GM21390 (cell line): ENCODE results near the gene MAP3K9.
A peak's percentile ranks its signal among the peaks of the same experiment; 100 is the strongest.
"Not testable (repeated sequence)": the region's sequence is repeated elsewhere in the genome, so short reads cannot be mapped to it uniquely, and the experiment has no call there.

Source experiments
- ATAC-seq: cut with Tn5 transposase; IDR thresholded peaks from one replicate; pipeline ENCODE4 v1.9.1; 2021; ENCODE audit not compliant: unreplicated experiment

The MAP3K9 gene

GRCh38 chr14:70726651-70727375 is 82.5 kb downstream of the MAP3K9 start:
- ATAC-seq, result no peak

GRCh38 chr14:70724944-70725343 is 84.4 kb downstream of the MAP3K9 start:
- no peak for ATAC-seq

GRCh38 chr14:70724110-70724509 is 85.2 kb downstream of the MAP3K9 start:
- no peak for ATAC-seq

- no peak for ATAC-seq
These were observed 86.0 kb downstream of the MAP3K9 start for GRCh38 chr14:70723276-70723675.

- no peak for ATAC-seq
These were observed 86.9 kb downstream of the MAP3K9 start for GRCh38 chr14:70722418-70722817.

- ATAC-seq, result no peak
These were observed 87.8 kb downstream of the MAP3K9 start for GRCh38 chr14:70721542-70721941.

- no peak for ATAC-seq
These were observed 90.8 kb downstream of the MAP3K9 start for GRCh38 chr14:70718383-70719118.

GRCh38 chr14:70716958-70717357 is 92.4 kb downstream of the MAP3K9 start:
- ATAC-seq, result no peak

- no peak for ATAC-seq
These were observed 92.8 kb downstream of the MAP3K9 start for GRCh38 chr14:70716483-70716882.

- no peak for ATAC-seq
These were observed 95.2 kb downstream of the MAP3K9 start for GRCh38 chr14:70714055-70714550.

- no peak for ATAC-seq
These were observed 95.8 kb downstream of the MAP3K9 start for GRCh38 chr14:70713511-70713916.

- no peak for ATAC-seq
These were observed 96.2 kb downstream of the MAP3K9 start for GRCh38 chr14:70713096-70713495.

- ATAC-seq, result no peak
These were observed 97.9 kb downstream of the MAP3K9 start for GRCh38 chr14:70711451-70711850.

- ATAC-seq, result no peak
These were observed 99.5 kb downstream of the MAP3K9 start for GRCh38 chr14:70709726-70710382.

GRCh38 chr14:70708717-70709570 is 100.4 kb downstream of the MAP3K9 start:
- no peak for ATAC-seq

- ATAC-seq, result peak; percentile 81
These were observed 101.9 kb downstream of the MAP3K9 start for GRCh38 chr14:70707138-70708038.

GRCh38 chr14:70706177-70706576 is 103.1 kb downstream of the MAP3K9 start:
- no peak for ATAC-seq

GRCh38 chr14:70704960-70705359 is 104.4 kb downstream of the MAP3K9 start:
- no peak for ATAC-seq

- not testable (repeated sequence) for ATAC-seq
These were observed 105.6 kb downstream of the MAP3K9 start for GRCh38 chr14:70703621-70704168.
